ENCODE data around the gene EIF3L. TPM values are rescaled to one million over a fixed set of nuclear protein-coding genes. Genes with fewer than 3 reads are reported as not detected.

The EIF3L gene
- total and polyA plus RNA-seq, 9 of the 15 experiments (the other 6 are each of a cell fraction or from before 2014, with no cell fraction given) = 257 to 699 (median 368) TPM

GRCh38 chr22:37803195-37803638 is 46.0 kb upstream of the EIF3L start (continued):
- TF ChIP-seq CUX1 (CRISPR knock-in tag; IDR thresholded peaks at IDR 0.05) = peak; percentile 55; the same call in 1 of the 2 replicates
- TF ChIP-seq, protein P1, sequence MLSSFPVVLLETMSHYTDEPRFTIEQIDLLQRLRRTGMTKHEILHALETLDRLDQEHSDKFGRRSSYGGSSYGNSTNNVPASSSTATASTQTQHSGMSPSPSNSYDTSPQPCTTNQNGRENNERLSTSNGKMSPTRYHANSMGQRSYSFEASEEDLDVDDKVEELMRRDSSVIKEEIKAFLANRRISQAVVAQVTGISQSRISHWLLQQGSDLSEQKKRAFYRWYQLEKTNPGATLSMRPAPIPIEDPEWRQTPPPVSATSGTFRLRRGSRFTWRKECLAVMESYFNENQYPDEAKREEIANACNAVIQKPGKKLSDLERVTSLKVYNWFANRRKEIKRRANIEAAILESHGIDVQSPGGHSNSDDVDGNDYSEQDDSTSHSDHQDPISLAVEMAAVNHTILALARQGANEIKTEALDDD (IDR thresholded peaks at IDR 0.05) = peak; percentile 38; the same call in 1 of the 2 replicates
- TF ChIP-seq MTA3 (IDR thresholded peaks at IDR 0.05; ENCODE audit: borderline replicate concordance) = peak; percentile 27; the same call in 1 of the 2 replicates
- peak; percentile 75 for TF ChIP-seq FOSL1 (tag; conservative IDR thresholded peaks at IDR 0.05)
- TF ChIP-seq, protein P2, sequence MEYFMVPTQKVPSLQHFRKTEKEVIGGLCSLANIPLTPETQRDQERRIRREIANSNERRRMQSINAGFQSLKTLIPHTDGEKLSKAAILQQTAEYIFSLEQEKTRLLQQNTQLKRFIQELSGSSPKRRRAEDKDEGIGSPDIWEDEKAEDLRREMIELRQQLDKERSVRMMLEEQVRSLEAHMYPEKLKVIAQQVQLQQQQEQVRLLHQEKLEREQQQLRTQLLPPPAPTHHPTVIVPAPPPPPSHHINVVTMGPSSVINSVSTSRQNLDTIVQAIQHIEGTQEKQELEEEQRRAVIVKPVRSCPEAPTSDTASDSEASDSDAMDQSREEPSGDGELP (CRISPR knock-in tag; IDR thresholded peaks at IDR 0.05; ENCODE audit: borderline replicate concordance) = peak; percentile 47; the same call in 1 of the 2 replicates
- TF ChIP-seq CCNT2 (IDR thresholded peaks at IDR 0.05; ENCODE audit: borderline replicate concordance, extremely low read depth, insufficient read length, low read depth, low read length) = peak; percentile 75
- TF ChIP-seq ID3 (CRISPR knock-in tag; IDR thresholded peaks at IDR 0.05) = no peak
- peak; percentile 15; the same call in 1 of the 2 replicates for TF ChIP-seq ID3 (tag; IDR thresholded peaks at IDR 0.05)
- no peak; the same call in 1 of the 2 replicates for TF ChIP-seq MYNN (IDR thresholded peaks at IDR 0.05)
- no peak for TF ChIP-seq MYNN (CRISPR knock-in tag; IDR thresholded peaks at IDR 0.05)
- TF ChIP-seq CEBPB (tag; IDR thresholded peaks at IDR 0.05) = peak; percentile 68
- peak in 1 of 2 experiments; percentile 77; a peak in 1 of 4 replicates for TF ChIP-seq BCLAF1 (IDR thresholded peaks at IDR 0.05; ENCODE audit: borderline replicate concordance in 1 of 2, control insufficient read depth in 1 of 2, low read depth in 2 of 2, low read length in 1 of 2)
- no peak for TF ChIP-seq GABPB2 (CRISPR knock-in tag; conservative IDR thresholded peaks at IDR 0.05)
- TF ChIP-seq GABPA (tag; conservative IDR thresholded peaks at IDR 0.05; ENCODE audit: low read depth) = no peak; the same call in none of the 2 replicates
- TF ChIP-seq NCOR1 (IDR thresholded peaks at IDR 0.05) = peak; percentile 95
- peak; percentile 56 for TF ChIP-seq TAF9B (IDR thresholded peaks at IDR 0.05; ENCODE audit: partially characterized antibody)
- TF ChIP-seq MTA2 (IDR thresholded peaks at IDR 0.05; ENCODE audit: low read depth) = peak; percentile 95
- peak; percentile 86 for TF ChIP-seq ZEB2 (IDR thresholded peaks at IDR 0.05)

All from K562 (cell line).